Brain microvascular endothelial cell (primary cell): ENCODE measurements around the gene DACH1.

Experiments used
- DNase-seq: peaks from one replicate; pipeline ENCODE4 v3.0.0-alpha.2; 2020
- H3K27ac ChIP-seq: fragments of 250-450 bp; sonication (Bioruptor Pico); 2 replicates; pipeline ENCODE4 v1.5.1; 2020; ENCODE audit warnings: mild to moderate bottlenecking, moderate library complexity
- H3K27me3 ChIP-seq: fragments of 250-450 bp; sonication (Bioruptor Pico); replicated peaks from 2 replicates; pipeline ENCODE4 v1.5.1; 2020; ENCODE audit warnings: mild to moderate bottlenecking
- H3K36me3 ChIP-seq: fragments of 250-450 bp; sonication (Bioruptor Pico); replicated peaks from 2 replicates; pipeline ENCODE4 v1.5.1; 2020; ENCODE audit warnings: mild to moderate bottlenecking
- H3K4me3 ChIP-seq: 2 replicates; pipeline ENCODE4 v1.5.1; 2011; ENCODE audit warnings: low read depth, mild to moderate bottlenecking, control low read depth, low read length, moderate library complexity
- CTCF ChIP-seq: IDR thresholded peaks from 2 replicates; pipeline ENCODE4 v1.5.1; 2011; ENCODE audit warnings: low read depth, mild to moderate bottlenecking, moderate library complexity, low read length, control low read depth, inconsistent platforms; ENCODE audit errors: missing control alignments
- in situ Hi-C: cut with HindIII; loops from 2 replicates; pipeline ENCODE4 v1.10.0; 2017; ENCODE audit warnings: low sequenced_read_pairs, low pct_ligation_motif_present

The DACH1 gene

GRCh38 chr13:71871844-71872243 lies 4.8 kb upstream of the DACH1 start:
- Histone ChIP-seq H3K27ac (no peak overlapping the region), H3K4me3 (no peak overlapping the region), H3K27me3 (peaks cover 9% of the 10 kb centered on the region), H3K36me3 (no peaks in the 10 kb centered on the region)
- DNase-seq: no peak
- in situ Hi-C loops: no loop called here
- TF ChIP-seq CTCF: no peak

- Histone ChIP-seq H3K27me3 (peaks cover 9% of the 10 kb centered on the region), H3K4me3 (no peak overlapping the region), H3K36me3 (no peaks in the 10 kb centered on the region), H3K27ac (no peak overlapping the region)
- no peak for TF ChIP-seq CTCF
- in situ Hi-C loops: no loop called here
- no peak for DNase-seq
These were observed 4.3 kb upstream of the DACH1 start for GRCh38 chr13:71871176-71871754.

- no peak overlapping the region for H3K4me3 ChIP-seq
These were observed 3.1 kb upstream of the DACH1 start for GRCh38 chr13:71870100-71870499.

GRCh38 chr13:71869274-71869673 lies 2.3 kb upstream of the DACH1 start:
- Histone ChIP-seq H3K27ac (no peak overlapping the region), H3K36me3 (no peaks in the 10 kb centered on the region), H3K27me3 (peaks cover 19% of the 10 kb centered on the region), H3K4me3 (no peak overlapping the region)
- no peak for TF ChIP-seq CTCF
- in situ Hi-C loops: no loop called here
- no peak for DNase-seq

More at GRCh38 chr13:71870100-71870499, 3.1 kb upstream of the DACH1 start:
- in situ Hi-C loops: no loop called here
- H3K27ac ChIP-seq: no peak overlapping the region
- H3K27me3 ChIP-seq: peaks cover 11% of the 10 kb centered on the region
- no peak for TF ChIP-seq CTCF
- DNase-seq: no peak
- no peaks in the 10 kb centered on the region for H3K36me3 ChIP-seq

GRCh38 chr13:71866335-71867130 lies 471 bp downstream of the DACH1 start:
- no peaks in the 10 kb centered on the region for H3K36me3 ChIP-seq
- H3K27ac ChIP-seq: no peak overlapping the region
- in situ Hi-C loops: no loop called here
- H3K4me3 ChIP-seq: peak overlapping the region; percentile 64
- no peak for TF ChIP-seq CTCF
- DNase-seq: peak; percentile 1
- H3K27me3 ChIP-seq: peaks cover 22% of the 10 kb centered on the region
